GM19328 (cell line): Measurements from ENCODE around the gene ZRANB2.

Experiments used
- ATAC-seq: cut with Tn5 transposase; IDR thresholded peaks from one replicate; pipeline ENCODE4 v1.9.1; 2021; ENCODE audit warnings: mild to moderate bottlenecking, moderate library complexity; ENCODE audit not compliant: unreplicated experiment

The ZRANB2 gene

GRCh38 chr1:71071720-71072119 lies 9.1 kb downstream of the ZRANB2 start:
- no peak for ATAC-seq

GRCh38 chr1:71068325-71069240 lies 12.3 kb downstream of the ZRANB2 start:
- peak; percentile 52 for ATAC-seq

GRCh38 chr1:71054791-71055190 lies 26.0 kb downstream of the ZRANB2 start:
- ATAC-seq: no peak

GRCh38 chr1:71054281-71054731 lies 26.5 kb downstream of the ZRANB2 start:
- no peak for ATAC-seq

GRCh38 chr1:71053758-71054157 lies 27.1 kb downstream of the ZRANB2 start:
- ATAC-seq: no peak

GRCh38 chr1:71053146-71053545 lies 27.7 kb downstream of the ZRANB2 start:
- no peak for ATAC-seq

GRCh38 chr1:71049951-71050598 lies 30.8 kb downstream of the ZRANB2 start:
- ATAC-seq: peak; percentile 55

GRCh38 chr1:71047635-71048607 lies 32.9 kb downstream of the ZRANB2 start, which contains the start of gene PTGER3:
Gene PTGER3 (minus strand): TSS chr1:71047816. CDS start chr1:71047577, 239 bp downstream.
- no peak for ATAC-seq

- no peak for ATAC-seq
Observed at GRCh38 chr1:71046891-71047634, 33.8 kb downstream of the ZRANB2 start.

- no peak for ATAC-seq
Observed at GRCh38 chr1:71045463-71046028, 35.3 kb downstream of the ZRANB2 start.

GRCh38 chr1:71044833-71045232 lies 36.0 kb downstream of the ZRANB2 start:
- ATAC-seq: no peak

- no peak for ATAC-seq
Observed at GRCh38 chr1:71043065-71043464, 37.8 kb downstream of the ZRANB2 start.

GRCh38 chr1:71041806-71042205 lies 39.0 kb downstream of the ZRANB2 start:
- no peak for ATAC-seq

GRCh38 chr1:71039661-71040262 lies 41.1 kb downstream of the ZRANB2 start:
- ATAC-seq: no peak

- ATAC-seq: no peak
Observed at GRCh38 chr1:71038942-71039341, 41.9 kb downstream of the ZRANB2 start.

GRCh38 chr1:71037829-71038620 lies 42.8 kb downstream of the ZRANB2 start:
- no peak for ATAC-seq

- ATAC-seq: no peak
Observed at GRCh38 chr1:71037066-71037465, 43.8 kb downstream of the ZRANB2 start.

- ATAC-seq: no peak
Observed at GRCh38 chr1:71033136-71033535, 47.7 kb downstream of the ZRANB2 start.

- no peak for ATAC-seq
Observed at GRCh38 chr1:71031426-71031825, 49.4 kb downstream of the ZRANB2 start.
